Measurements from ENCODE around the gene TCP1. TPM values are rescaled to one million over a fixed set of nuclear protein-coding genes. Genes with fewer than 3 reads are reported as not detected.

Gene TCP1
- total and polyA plus RNA-seq, 9 of the 15 experiments (the other 6 are each of a cell fraction or from before 2014, with no cell fraction given) = 331 to 801 (median 645) TPM

GRCh38 chr6:159761873-159762680 lies 27.3 kb downstream of the TCP1 start, which contains the start of gene ACAT2 (continued):
- TF ChIP-seq RAD21 (CRISPR knock-in tag; conservative IDR thresholded peaks at IDR 0.05 in 1 of 2, IDR thresholded peaks at IDR 0.05 in 1 of 2) (no peak), ZKSCAN1 (IDR thresholded peaks at IDR 0.05; ENCODE audit: low read depth, low read length) (peak; percentile 39; the same call in 1 of the 2 replicates), ZNF134 (CRISPR knock-in tag; conservative IDR thresholded peaks at IDR 0.05) (no peak), GABPB1 (CRISPR knock-in tag; IDR thresholded peaks at IDR 0.05) (peak; percentile 78), POLR2G (IDR thresholded peaks at IDR 0.05; ENCODE audit: low read depth, low read length) (peak; percentile 94), ZNF780A (CRISPR knock-in tag; IDR thresholded peaks at IDR 0.05) (no peak), POLR3A (IDR thresholded peaks at IDR 0.05; ENCODE audit: borderline replicate concordance, extremely low read depth, insufficient read depth, insufficient read length) (no peak), NEUROD1 (IDR thresholded peaks at IDR 0.05; ENCODE audit: borderline replicate concordance, low read depth, low read length, partially characterized antibody) (peak; percentile 96), TFAM (CRISPR knock-in tag; conservative IDR thresholded peaks at IDR 0.05) (no peak), SMAD4 (CRISPR knock-in tag; conservative IDR thresholded peaks at IDR 0.05) (peak; percentile 19; the same call in 1 of the 2 replicates), TCF15 (CRISPR knock-in tag; IDR thresholded peaks at IDR 0.05) (no peak), SMARCA4 (IDR thresholded peaks at IDR 0.05) (no peak)
- TF ChIP-seq, protein P1, sequence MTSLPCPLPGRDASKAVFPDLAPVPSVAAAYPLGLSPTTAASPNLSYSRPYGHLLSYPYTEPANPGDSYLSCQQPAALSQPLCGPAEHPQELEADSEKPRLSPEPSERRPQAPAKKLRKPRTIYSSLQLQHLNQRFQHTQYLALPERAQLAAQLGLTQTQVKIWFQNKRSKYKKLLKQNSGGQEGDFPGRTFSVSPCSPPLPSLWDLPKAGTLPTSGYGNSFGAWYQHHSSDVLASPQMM (CRISPR knock-in tag; IDR thresholded peaks at IDR 0.05) = no peak
- TF ChIP-seq, protein P2, sequence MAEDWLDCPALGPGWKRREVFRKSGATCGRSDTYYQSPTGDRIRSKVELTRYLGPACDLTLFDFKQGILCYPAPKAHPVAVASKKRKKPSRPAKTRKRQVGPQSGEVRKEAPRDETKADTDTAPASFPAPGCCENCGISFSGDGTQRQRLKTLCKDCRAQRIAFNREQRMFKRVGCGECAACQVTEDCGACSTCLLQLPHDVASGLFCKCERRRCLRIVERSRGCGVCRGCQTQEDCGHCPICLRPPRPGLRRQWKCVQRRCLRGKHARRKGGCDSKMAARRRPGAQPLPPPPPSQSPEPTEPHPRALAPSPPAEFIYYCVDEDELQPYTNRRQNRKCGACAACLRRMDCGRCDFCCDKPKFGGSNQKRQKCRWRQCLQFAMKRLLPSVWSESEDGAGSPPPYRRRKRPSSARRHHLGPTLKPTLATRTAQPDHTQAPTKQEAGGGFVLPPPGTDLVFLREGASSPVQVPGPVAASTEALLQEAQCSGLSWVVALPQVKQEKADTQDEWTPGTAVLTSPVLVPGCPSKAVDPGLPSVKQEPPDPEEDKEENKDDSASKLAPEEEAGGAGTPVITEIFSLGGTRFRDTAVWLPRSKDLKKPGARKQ (CRISPR knock-in tag; IDR thresholded peaks at IDR 0.05) = no peak
- TF ChIP-seq, protein P3, sequence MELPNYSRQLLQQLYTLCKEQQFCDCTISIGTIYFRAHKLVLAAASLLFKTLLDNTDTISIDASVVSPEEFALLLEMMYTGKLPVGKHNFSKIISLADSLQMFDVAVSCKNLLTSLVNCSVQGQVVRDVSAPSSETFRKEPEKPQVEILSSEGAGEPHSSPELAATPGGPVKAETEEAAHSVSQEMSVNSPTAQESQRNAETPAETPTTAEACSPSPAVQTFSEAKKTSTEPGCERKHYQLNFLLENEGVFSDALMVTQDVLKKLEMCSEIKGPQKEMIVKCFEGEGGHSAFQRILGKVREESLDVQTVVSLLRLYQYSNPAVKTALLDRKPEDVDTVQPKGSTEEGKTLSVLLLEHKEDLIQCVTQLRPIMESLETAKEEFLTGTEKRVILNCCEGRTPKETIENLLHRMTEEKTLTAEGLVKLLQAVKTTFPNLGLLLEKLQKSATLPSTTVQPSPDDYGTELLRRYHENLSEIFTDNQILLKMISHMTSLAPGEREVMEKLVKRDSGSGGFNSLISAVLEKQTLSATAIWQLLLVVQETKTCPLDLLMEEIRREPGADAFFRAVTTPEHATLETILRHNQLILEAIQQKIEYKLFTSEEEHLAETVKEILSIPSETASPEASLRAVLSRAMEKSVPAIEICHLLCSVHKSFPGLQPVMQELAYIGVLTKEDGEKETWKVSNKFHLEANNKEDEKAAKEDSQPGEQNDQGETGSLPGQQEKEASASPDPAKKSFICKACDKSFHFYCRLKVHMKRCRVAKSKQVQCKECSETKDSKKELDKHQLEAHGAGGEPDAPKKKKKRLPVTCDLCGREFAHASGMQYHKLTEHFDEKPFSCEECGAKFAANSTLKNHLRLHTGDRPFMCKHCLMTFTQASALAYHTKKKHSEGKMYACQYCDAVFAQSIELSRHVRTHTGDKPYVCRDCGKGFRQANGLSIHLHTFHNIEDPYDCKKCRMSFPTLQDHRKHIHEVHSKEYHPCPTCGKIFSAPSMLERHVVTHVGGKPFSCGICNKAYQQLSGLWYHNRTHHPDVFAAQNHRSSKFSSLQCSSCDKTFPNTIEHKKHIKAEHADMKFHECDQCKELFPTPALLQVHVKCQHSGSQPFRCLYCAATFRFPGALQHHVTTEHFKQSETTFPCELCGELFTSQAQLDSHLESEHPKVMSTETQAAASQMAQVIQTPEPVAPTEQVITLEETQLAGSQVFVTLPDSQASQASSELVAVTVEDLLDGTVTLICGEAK (IDR thresholded peaks at IDR 0.05) = peak; percentile 5; the same call in 1 of the 2 replicates
- TF ChIP-seq, protein P3 (CRISPR knock-in tag; IDR thresholded peaks at IDR 0.05) = no peak

Data from K562 (cell line).